Measurements from ENCODE around the gene SLF2. TPM values are rescaled to one million over a fixed set of nuclear protein-coding genes. Genes with fewer than 3 reads are reported as not detected.
A peak's percentile ranks its signal among the peaks of the same experiment; 100 is the strongest.

Gene SLF2
- total and polyA plus RNA-seq, 2 of the 13 experiments (the other 11 are each of a cell fraction or from before 2014, with no cell fraction given) = 12.2 to 48.1 TPM

DNA sequence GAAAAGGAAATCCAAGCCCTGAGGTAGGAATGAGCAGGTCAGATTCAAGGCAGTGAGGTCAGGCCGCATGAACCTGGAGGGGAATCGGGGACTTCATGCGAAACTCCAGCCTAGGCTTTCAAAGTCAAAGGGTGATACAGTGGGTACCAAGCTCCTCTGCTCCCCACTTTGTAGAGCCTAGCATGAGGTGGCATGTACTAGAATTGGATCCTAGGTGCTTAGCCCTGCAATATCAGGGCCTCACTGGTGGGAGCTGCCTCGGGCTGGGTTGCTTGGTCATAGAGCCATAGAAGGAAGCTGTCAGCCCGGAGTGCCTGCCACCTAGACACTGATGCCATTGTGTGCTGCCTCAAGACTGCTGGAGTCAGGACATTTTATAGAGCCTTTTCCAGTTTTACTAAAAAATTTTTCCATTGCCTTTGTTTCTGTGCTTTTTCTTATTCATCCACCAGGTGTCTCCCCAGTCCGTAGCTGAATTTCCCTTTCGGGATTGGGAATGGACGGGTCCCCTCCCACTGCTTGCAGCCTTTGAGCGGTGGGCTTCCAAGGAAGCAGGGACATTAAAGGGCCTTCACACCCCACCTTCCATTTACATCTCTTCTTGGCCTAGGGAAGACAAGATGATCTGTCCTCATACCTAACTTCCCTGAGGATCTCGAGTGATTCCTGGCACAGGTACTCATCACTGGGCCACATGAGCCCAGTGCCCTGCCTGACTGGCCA, 81.4 kb downstream of the SLF2 start:
- Histone ChIP-seq H3K4me3 (replicated peaks in 1 of 3; ENCODE audit: insufficient read depth in 1 of 3, low read depth in 2 of 3, low read length in 3 of 3) (no peak overlapping the region), H3K9me3 (ENCODE audit: low read length) (no peaks in the 10 kb centered on the region), H3K79me2 (ENCODE audit: insufficient read depth, low read length) (peaks cover 28% of the 10 kb centered on the region), H3K27ac (ENCODE audit: extremely low read length, insufficient read depth, low read length) (peak overlapping the region; percentile 20), H3K36me3 (replicated peaks in 1 of 2; ENCODE audit: control insufficient read depth in 1 of 2, insufficient read depth in 2 of 2, low read length in 2 of 2) (peaks cover 20 to 32% of the 10 kb centered on the region in 2 experiments), H4K20me1 (ENCODE audit: insufficient read depth, low read length) (no peaks in the 10 kb centered on the region), H3K4me2 (ENCODE audit: low read depth, low read length) (no peak overlapping the region), H3K27me3 (ENCODE audit: control insufficient read depth in 1 of 2, insufficient read depth in 2 of 2, low read length in 2 of 2) (no peaks in the 10 kb centered on the region; a peak in 1 of 5 replicates), H3K9ac (ENCODE audit: insufficient read depth, low read depth, low read length) (no peak overlapping the region), H2AFZ (ENCODE audit: low read length) (no peak overlapping the region), H3K4me1 (ENCODE audit: insufficient read depth, low read length) (peaks cover 31% of the 10 kb centered on the region)
- peak; percentile 61 for FAIRE-seq
- no peak for DNase-seq (ENCODE audit: low spot score)
- intact Hi-C loops (cut with micrococcal nuclease; ENCODE audit: unreplicated experiment) (loop anchor here (1.0 kb wide), 1 partner anchor 18 kb away; no protein-coding TSS in a partner anchor), in situ Hi-C loops (cut with HindIII; ENCODE audit: extremely low pct_ligation_motif_present, low pct_unique_long_range_greater_than_20kb) (no loop called here)
- ChIA-PET POLR2A (interaction anchor here (1.3 to 23.0 kb wide), 2 partner anchors 24 to 25 kb away, joined by 9 to 277 read pairs; partner anchors contain the start of gene SEMA4G), CTCF (ENCODE audit: low intra/inter-chr PET ratio, low total read pairs) (interaction anchor here (8.5 kb wide), 1 partner anchor 19 kb away, joined by 240 read pairs; no protein-coding TSS in a partner anchor)
- no TSS peak for BruUV-seq (replicated peaks)
- ATAC-seq = no peak
- 81% methylated on average over 9 of the region's 10 CpGs for WGBS (ENCODE audit: low lambda C conversion rate)
- no peak for TF ChIP-seq ZNF431 (CRISPR knock-in tag; IDR thresholded peaks at IDR 0.05; ENCODE audit: borderline replicate concordance, low read depth)
- no peak for TF ChIP-seq ZNF282 (IDR thresholded peaks at IDR 0.05; ENCODE audit: partially characterized antibody)
- no peak for TF ChIP-seq GPN1 (CRISPR knock-in tag; IDR thresholded peaks at IDR 0.05; ENCODE audit: borderline replicate concordance)
- TF ChIP-seq ZSCAN25 (CRISPR knock-in tag; IDR thresholded peaks at IDR 0.05) = no peak
- TF ChIP-seq ERF (CRISPR knock-in tag; IDR thresholded peaks at IDR 0.05) = no peak
- TF ChIP-seq FLYWCH1 (CRISPR knock-in tag; IDR thresholded peaks at IDR 0.05) = no peak
- TF ChIP-seq ZSCAN21 (CRISPR knock-in tag; IDR thresholded peaks at IDR 0.05; ENCODE audit: borderline replicate concordance) = no peak
- no peak for TF ChIP-seq ZSCAN12 (CRISPR knock-in tag; IDR thresholded peaks at IDR 0.05)
- no peak for TF ChIP-seq FOXM1 (CRISPR knock-in tag; IDR thresholded peaks at IDR 0.05)
- peak; percentile 11 for TF ChIP-seq TEAD3 (CRISPR knock-in tag; optimal IDR thresholded peaks at IDR 0.05; ENCODE audit: borderline replicate concordance)
- no peak for TF ChIP-seq NONO (IDR thresholded peaks at IDR 0.05)
- TF ChIP-seq NONO (CRISPR knock-in tag; conservative IDR thresholded peaks at IDR 0.05) = no peak
- TF ChIP-seq, protein P1, sequence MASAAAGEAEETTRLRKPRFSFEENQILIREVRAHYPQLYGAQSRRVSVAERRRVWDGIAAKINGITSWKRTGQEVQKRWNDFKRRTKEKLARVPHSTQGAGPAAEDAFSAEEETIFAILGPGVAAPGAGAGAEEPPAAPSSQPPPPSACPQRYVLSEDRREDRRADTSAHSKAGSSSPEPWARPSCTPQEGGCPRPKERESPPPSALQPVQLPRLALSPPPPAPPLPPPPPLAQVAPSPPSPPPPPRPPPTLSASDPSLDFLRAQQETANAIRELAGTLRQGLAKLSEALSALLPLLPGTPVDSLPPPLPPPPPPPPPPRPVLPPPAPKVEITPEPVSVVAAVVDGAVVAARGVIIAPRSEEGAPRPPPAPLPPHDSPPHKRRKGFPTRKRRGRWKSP (CRISPR knock-in tag; IDR thresholded peaks at IDR 0.05) = no peak
- TF ChIP-seq ZNF124 (CRISPR knock-in tag; IDR thresholded peaks at IDR 0.05) = no peak
- no peak for TF ChIP-seq POLR2AphosphoS2 (IDR thresholded peaks at IDR 0.05; ENCODE audit: low read depth, low read length)
- TF ChIP-seq, protein P2, sequence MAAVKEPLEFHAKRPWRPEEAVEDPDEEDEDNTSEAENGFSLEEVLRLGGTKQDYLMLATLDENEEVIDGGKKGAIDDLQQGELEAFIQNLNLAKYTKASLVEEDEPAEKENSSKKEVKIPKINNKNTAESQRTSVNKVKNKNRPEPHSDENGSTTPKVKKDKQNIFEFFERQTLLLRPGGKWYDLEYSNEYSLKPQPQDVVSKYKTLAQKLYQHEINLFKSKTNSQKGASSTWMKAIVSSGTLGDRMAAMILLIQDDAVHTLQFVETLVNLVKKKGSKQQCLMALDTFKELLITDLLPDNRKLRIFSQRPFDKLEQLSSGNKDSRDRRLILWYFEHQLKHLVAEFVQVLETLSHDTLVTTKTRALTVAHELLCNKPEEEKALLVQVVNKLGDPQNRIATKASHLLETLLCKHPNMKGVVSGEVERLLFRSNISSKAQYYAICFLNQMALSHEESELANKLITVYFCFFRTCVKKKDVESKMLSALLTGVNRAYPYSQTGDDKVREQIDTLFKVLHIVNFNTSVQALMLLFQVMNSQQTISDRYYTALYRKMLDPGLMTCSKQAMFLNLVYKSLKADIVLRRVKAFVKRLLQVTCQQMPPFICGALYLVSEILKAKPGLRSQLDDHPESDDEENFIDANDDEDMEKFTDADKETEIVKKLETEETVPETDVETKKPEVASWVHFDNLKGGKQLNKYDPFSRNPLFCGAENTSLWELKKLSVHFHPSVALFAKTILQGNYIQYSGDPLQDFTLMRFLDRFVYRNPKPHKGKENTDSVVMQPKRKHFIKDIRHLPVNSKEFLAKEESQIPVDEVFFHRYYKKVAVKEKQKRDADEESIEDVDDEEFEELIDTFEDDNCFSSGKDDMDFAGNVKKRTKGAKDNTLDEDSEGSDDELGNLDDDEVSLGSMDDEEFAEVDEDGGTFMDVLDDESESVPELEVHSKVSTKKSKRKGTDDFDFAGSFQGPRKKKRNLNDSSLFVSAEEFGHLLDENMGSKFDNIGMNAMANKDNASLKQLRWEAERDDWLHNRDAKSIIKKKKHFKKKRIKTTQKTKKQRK (IDR thresholded peaks at IDR 0.05; ENCODE audit: low read length) = no peak
- TF ChIP-seq STAG1 (CRISPR knock-in tag; IDR thresholded peaks at IDR 0.05) = peak; percentile 74
- TF ChIP-seq FOXJ3 (CRISPR knock-in tag; IDR thresholded peaks at IDR 0.05; ENCODE audit: borderline replicate concordance) = no peak
- TF ChIP-seq ZFP36 (IDR thresholded peaks at IDR 0.05; ENCODE audit: borderline replicate concordance, low read depth, low read length, partially characterized antibody) = no peak
- TF ChIP-seq ATM (IDR thresholded peaks at IDR 0.05; ENCODE audit: borderline replicate concordance) = no peak
- no peak for TF ChIP-seq PPARG (CRISPR knock-in tag; conservative IDR thresholded peaks at IDR 0.05)
- no peak for TF ChIP-seq SOX6 (IDR thresholded peaks at IDR 0.05)
- 0 out of 2 replicates have a peak, but pooled peaks have one; percentile 11 for TF ChIP-seq SOX6 (CRISPR knock-in tag; IDR thresholded peaks at IDR 0.05)

Data from HepG2 (cell line).